ENCODE data around the gene LIMCH1.

- TF ChIP-seq POLR2A (IDR thresholded peaks at IDR 0.05) (no peak), CTCF (IDR thresholded peaks at IDR 0.05) (no peak)
Measured at GRCh38 chr4:41545238-41545637, 7.3 kb downstream of the LIMCH1 start.
